ENCODE results near the gene CYP51A1.
A peak's percentile ranks its signal among the peaks of the same experiment; 100 is the strongest.
"Not testable (repeated sequence)": the region's sequence is repeated elsewhere in the genome, so short reads cannot be mapped to it uniquely, and the experiment has no call there.

The CYP51A1 gene

GRCh38 chr7:92134271-92135051 is at the start of gene CYP51A1:
Gene CYP51A1, minus strand, starts transcription at chr7:92134477. Its CDS starts 113 bp downstream, at chr7:92134364.
- peak; percentile 84 to 97 for DNase-seq

GRCh38 chr7:92178928-92179924 is 44.9 kb upstream of the CYP51A1 start, which contains the start of gene LRRD1:
Gene LRRD1, minus strand, starts transcription at chr7:92179142. Its CDS starts 13,940 bp downstream, at chr7:92165202.
- peak; percentile 75 to 91 for DNase-seq

GRCh38 chr7:92177362-92177761 is 43.1 kb upstream of the CYP51A1 start:
- DNase-seq: no peak

- DNase-seq: not testable (repeated sequence)
These were observed 35.3 kb upstream of the CYP51A1 start for GRCh38 chr7:92169529-92169928.

GRCh38 chr7:92161271-92161670 is 27.0 kb upstream of the CYP51A1 start:
- DNase-seq: no peak

GRCh38 chr7:92158660-92159575 is 24.6 kb upstream of the CYP51A1 start:
- DNase-seq: no peak

- DNase-seq: no peak
These were observed 22.7 kb upstream of the CYP51A1 start for GRCh38 chr7:92156990-92157389.

- peak; percentile 50 to 60 for DNase-seq
These were observed 20.9 kb upstream of the CYP51A1 start for GRCh38 chr7:92155108-92155739.

- no peak for DNase-seq
These were observed 16.3 kb upstream of the CYP51A1 start for GRCh38 chr7:92150450-92151017.

- no peak for DNase-seq
These were observed 15.5 kb upstream of the CYP51A1 start for GRCh38 chr7:92149736-92150239.

- not testable (repeated sequence) for DNase-seq
These were observed 9.1 kb upstream of the CYP51A1 start for GRCh38 chr7:92143192-92143880.

GRCh38 chr7:92142791-92143190 is 8.5 kb upstream of the CYP51A1 start:
- DNase-seq: not testable (repeated sequence)

GRCh38 chr7:92141161-92141560 is 6.9 kb upstream of the CYP51A1 start:
- DNase-seq: no peak

- no peak for DNase-seq
These were observed 3.3 kb upstream of the CYP51A1 start for GRCh38 chr7:92137557-92137956.

- no peak for DNase-seq
These were observed 994 bp upstream of the CYP51A1 start for GRCh38 chr7:92135052-92135889.

- peak; percentile 59 for DNase-seq
These were observed 473 bp downstream of the CYP51A1 start for GRCh38 chr7:92133737-92134270.

- DNase-seq: no peak
These were observed 1.0 kb downstream of the CYP51A1 start for GRCh38 chr7:92133133-92133736.

GRCh38 chr7:92131764-92132330 is 2.4 kb downstream of the CYP51A1 start:
- no peak for DNase-seq

GRCh38 chr7:92131093-92131492 is 3.2 kb downstream of the CYP51A1 start:
- DNase-seq: no peak
